Activated T-cell treated with anti-CD3 and anti-CD28 coated beads, Interleukin-2, amount 50 U/mL, for 24 hours (primary cell): ENCODE results near the gene ENPP3.
A peak's percentile ranks its signal among the peaks of the same experiment; 100 is the strongest.

Experiments used
- DNase-seq: peaks from one replicate; pipeline ENCODE4 v3.0.0-alpha.2; 2020
- H3K27ac Mint-ChIP-seq: 2 replicates; pipeline ENCODE4 v1.8.0; 2020; ENCODE audit warnings: mild to moderate bottlenecking, mixed read lengths
- H3K27me3 Mint-ChIP-seq: 2 replicates; pipeline ENCODE4 v1.8.0; 2020; ENCODE audit warnings: mixed read lengths
- H3K36me3 Mint-ChIP-seq: 2 replicates; pipeline ENCODE4 v1.8.0; 2020; ENCODE audit warnings: low read depth, mixed read lengths
- H3K4me1 Mint-ChIP-seq: 2 replicates; pipeline ENCODE4 v1.8.0; 2020; ENCODE audit warnings: low read depth, mixed read lengths
- H3K4me3 Mint-ChIP-seq: 2 replicates; pipeline ENCODE4 v1.8.0; 2020; ENCODE audit warnings: mild to moderate bottlenecking, moderate library complexity, mixed read lengths
- H3K9me3 Mint-ChIP-seq: 2 replicates; pipeline ENCODE4 v1.8.0; 2020; ENCODE audit warnings: mixed read lengths

ENPP3 gene

GRCh38 chr6:131636880-131637792 is at the start of gene ENPP3:
ENPP3 (plus strand) TSS chr6:131637302; CDS start chr6:131637385, 83 bp downstream.
- Mint-ChIP-seq H3K4me3 (no peak within 1 kb of the TSS), H3K36me3 (no peaks in the 10 kb centered on the region), H3K27ac (no peak within 1 kb of the TSS), H3K9me3 (no peaks in the 10 kb centered on the region), H3K4me1 (peaks cover 2% of the 10 kb centered on the region), H3K27me3 (no peaks in the 10 kb centered on the region)
- no peak for DNase-seq

GRCh38 chr6:131587909-131588308 is 49.2 kb upstream of the ENPP3 start:
- DNase-seq = no peak
- Mint-ChIP-seq H3K4me3 (no peak overlapping the region), H3K27ac (no peak overlapping the region), H3K9me3 (no peaks in the 10 kb centered on the region), H3K27me3 (no peaks in the 10 kb centered on the region), H3K4me1 (no peaks in the 10 kb centered on the region), H3K36me3 (peaks cover 90% of the 10 kb centered on the region)

- no peak overlapping the region for H3K4me3 Mint-ChIP-seq
- no peaks in the 10 kb centered on the region for H3K4me1 Mint-ChIP-seq
- no peaks in the 10 kb centered on the region for H3K27me3 Mint-ChIP-seq
- H3K27ac Mint-ChIP-seq = no peak overlapping the region
- H3K36me3 Mint-ChIP-seq = peaks cover 87% of the 10 kb centered on the region
- no peaks in the 10 kb centered on the region for H3K9me3 Mint-ChIP-seq
- no peak for DNase-seq
Measured at GRCh38 chr6:131588643-131589042, 48.5 kb upstream of the ENPP3 start.

GRCh38 chr6:131592935-131593334 is 44.2 kb upstream of the ENPP3 start:
- Mint-ChIP-seq H3K27me3 (no peaks in the 10 kb centered on the region), H3K4me1 (no peaks in the 10 kb centered on the region), H3K4me3 (no peak overlapping the region), H3K36me3 (peaks cover 89% of the 10 kb centered on the region), H3K27ac (no peak overlapping the region), H3K9me3 (no peaks in the 10 kb centered on the region)
- DNase-seq = no peak

GRCh38 chr6:131594074-131594473 is 43.0 kb upstream of the ENPP3 start:
- H3K9me3 Mint-ChIP-seq = no peaks in the 10 kb centered on the region
- no peak overlapping the region for H3K27ac Mint-ChIP-seq
- no peaks in the 10 kb centered on the region for H3K4me1 Mint-ChIP-seq
- H3K27me3 Mint-ChIP-seq = no peaks in the 10 kb centered on the region
- H3K36me3 Mint-ChIP-seq = peaks cover 89% of the 10 kb centered on the region
- DNase-seq = no peak
- no peak overlapping the region for H3K4me3 Mint-ChIP-seq

GRCh38 chr6:131597446-131597845 is 39.7 kb upstream of the ENPP3 start:
- DNase-seq = no peak
- H3K27ac Mint-ChIP-seq = no peak overlapping the region
- no peaks in the 10 kb centered on the region for H3K9me3 Mint-ChIP-seq
- peaks cover 88% of the 10 kb centered on the region for H3K36me3 Mint-ChIP-seq
- H3K4me1 Mint-ChIP-seq = no peaks in the 10 kb centered on the region
- no peak overlapping the region for H3K4me3 Mint-ChIP-seq
- H3K27me3 Mint-ChIP-seq = no peaks in the 10 kb centered on the region

- no peaks in the 10 kb centered on the region for H3K4me1 Mint-ChIP-seq
- no peaks in the 10 kb centered on the region for H3K9me3 Mint-ChIP-seq
- no peak overlapping the region for H3K27ac Mint-ChIP-seq
- H3K36me3 Mint-ChIP-seq = peaks cover 89% of the 10 kb centered on the region
- H3K4me3 Mint-ChIP-seq = no peak overlapping the region
- DNase-seq = no peak
- H3K27me3 Mint-ChIP-seq = no peaks in the 10 kb centered on the region
Measured at GRCh38 chr6:131600716-131601115, 36.4 kb upstream of the ENPP3 start.

- Mint-ChIP-seq H3K27ac (peak overlapping the region; percentile 50), H3K36me3 (peaks cover 85% of the 10 kb centered on the region), H3K27me3 (no peaks in the 10 kb centered on the region), H3K4me1 (no peaks in the 10 kb centered on the region), H3K9me3 (no peaks in the 10 kb centered on the region), H3K4me3 (no peak overlapping the region)
- DNase-seq = no peak
Measured at GRCh38 chr6:131602781-131603312, 34.3 kb upstream of the ENPP3 start.

- no peak overlapping the region for H3K4me3 Mint-ChIP-seq
- peaks cover 9% of the 10 kb centered on the region for H3K4me1 Mint-ChIP-seq
- no peaks in the 10 kb centered on the region for H3K27me3 Mint-ChIP-seq
- H3K9me3 Mint-ChIP-seq = no peaks in the 10 kb centered on the region
- H3K36me3 Mint-ChIP-seq = peaks cover 92% of the 10 kb centered on the region
- no peak for DNase-seq
- peak overlapping the region; percentile 64 for H3K27ac Mint-ChIP-seq
Measured at GRCh38 chr6:131613296-131613925, 23.7 kb upstream of the ENPP3 start.

- H3K36me3 Mint-ChIP-seq = peaks cover 92% of the 10 kb centered on the region
- H3K27me3 Mint-ChIP-seq = no peaks in the 10 kb centered on the region
- no peak for DNase-seq
- no peaks in the 10 kb centered on the region for H3K9me3 Mint-ChIP-seq
- H3K4me1 Mint-ChIP-seq = peaks cover 9% of the 10 kb centered on the region
- no peak overlapping the region for H3K27ac Mint-ChIP-seq
- no peak overlapping the region for H3K4me3 Mint-ChIP-seq
Measured at GRCh38 chr6:131615275-131615674, 21.8 kb upstream of the ENPP3 start.

GRCh38 chr6:131627724-131628682 is 9.1 kb upstream of the ENPP3 start, which contains the start of gene MED23:
MED23 (minus strand) TSS chr6:131628242; CDS start chr6:131628049, 193 bp downstream.
- H3K9me3 Mint-ChIP-seq = no peaks in the 10 kb centered on the region
- H3K27ac Mint-ChIP-seq = peak within 1 kb of the TSS; percentile 97
- peak; percentile 100 for DNase-seq
- H3K4me1 Mint-ChIP-seq = peaks cover 36% of the 10 kb centered on the region
- peaks cover 40% of the 10 kb centered on the region for H3K36me3 Mint-ChIP-seq
- no peaks in the 10 kb centered on the region for H3K27me3 Mint-ChIP-seq
- H3K4me3 Mint-ChIP-seq = peak within 1 kb of the TSS; percentile 99

GRCh38 chr6:131628726-131629125 is 8.4 kb upstream of the ENPP3 start:
- H3K27ac Mint-ChIP-seq = peak overlapping the region; percentile 97
- H3K9me3 Mint-ChIP-seq = no peaks in the 10 kb centered on the region
- DNase-seq = no peak
- peaks cover 33% of the 10 kb centered on the region for H3K36me3 Mint-ChIP-seq
- H3K4me3 Mint-ChIP-seq = peak overlapping the region; percentile 99
- no peaks in the 10 kb centered on the region for H3K27me3 Mint-ChIP-seq
- H3K4me1 Mint-ChIP-seq = peaks cover 36% of the 10 kb centered on the region

- no peak for DNase-seq
- Mint-ChIP-seq H3K27ac (peak overlapping the region; percentile 15), H3K9me3 (no peaks in the 10 kb centered on the region), H3K27me3 (no peaks in the 10 kb centered on the region), H3K4me1 (peaks cover 35% of the 10 kb centered on the region), H3K4me3 (no peak overlapping the region), H3K36me3 (peaks cover 25% of the 10 kb centered on the region)
Measured at GRCh38 chr6:131629651-131630050, 7.5 kb upstream of the ENPP3 start.
